Heart left ventricle (tissue), 13 donors: ENCODE data around the gene CDRT4.

ENCODE experiments used
- CTCF ChIP-seq, 12 donors: fragments of 200-600 bp; sonication (generic) in 4 of 12; IDR thresholded peaks; one replicate each; pipeline versions ENCODE4 v1.5.0 to v1.8.0; 2018 to 2022; ENCODE audit warnings: antibody characterized with exemption in 12 of 12, mild to moderate bottlenecking in 5 of 12
- POLR2A ChIP-seq, 2 donors: fragments of 450-650 bp; IDR thresholded peaks; one replicate each; pipeline ENCODE4 v1.6.1; 2017; ENCODE audit warnings: antibody characterized with exemption in 2 of 2, mild to moderate bottlenecking in 2 of 2, moderate library complexity in 2 of 2
- donor health status: ischemic (EF 13 %, LVEDD 7.1; RV severe dilation, severe dysfunction).
- donor health status: DM: no; HTN: yes; CAD: no.
- donor health status: DM: no; HTN: no; CAD: no.
- donor health status: ischemic (EF 25% LVEDD 6.9; RV normal size, moderate dysfunction).
- donor health status: ischemic (EF 25% LVEDD 5.7; RV mildly dilated, moderate dysfunction).
- donor health status: ischemic (EF 35%, LVEDD 5.7; RV mildly dilated, moderate dysfunction).
- donor health status: nonischemic (EF 11% LVEDD 7.7; RV severe dilation, severe dysfunction).
- donor health status: DM: yes; HTN: yes; CAD: no.
- donor health status: PGD.
- donor health status: ischemic (EF 29% LVEDD 5.4; RV normal size, mild dysfunction).
- donor health status: nonischemic (EF 23%, LVEDD 6.1; RV moderate dilation, normal function).

DNA sequence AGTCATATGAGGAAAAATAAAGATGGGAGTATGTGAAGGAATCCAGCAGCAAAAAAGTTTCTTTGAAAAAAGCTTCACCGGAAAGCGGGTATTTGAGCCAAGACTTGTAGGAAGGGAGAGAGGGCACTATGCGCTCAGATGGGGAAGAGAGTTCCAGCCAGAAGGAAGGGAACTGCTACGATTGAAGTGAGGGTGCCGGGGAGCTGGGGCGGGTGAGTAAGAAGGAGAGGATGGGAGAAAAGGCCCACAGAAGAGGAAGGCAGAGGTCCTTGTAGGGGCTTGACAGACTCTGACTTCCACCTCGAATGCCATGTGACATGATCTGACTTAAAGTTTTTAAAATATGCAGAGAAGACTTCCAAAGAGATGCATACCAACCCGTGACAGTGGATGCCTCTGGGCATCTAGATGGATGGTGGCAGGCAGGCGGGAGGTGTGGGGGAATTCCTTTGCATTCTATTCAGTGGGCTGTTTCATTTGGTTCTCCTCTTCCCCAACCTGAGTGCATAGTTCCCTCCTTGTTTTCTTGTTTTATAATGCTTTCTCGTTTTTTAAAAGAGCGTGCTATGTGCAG is 44.9 kb downstream of the CDRT4 start:
- TF ChIP-seq CTCF (IDR thresholded peaks at IDR 0.05) (no peak), POLR2A (IDR thresholded peaks at IDR 0.05) (no peak)
